ENCODE data around the gene GRIN3B.

GRIN3B gene

GRCh38 chr19:1009041-1009980 lies 9.1 kb downstream of the GRIN3B start:
- no peak for DNase-seq

- DNase-seq = no peak
Observed at GRCh38 chr19:1009981-1010538, 9.8 kb downstream of the GRIN3B start.

GRCh38 chr19:1010586-1011510 lies 10.6 kb downstream of the GRIN3B start:
- no peak for DNase-seq

- no peak for DNase-seq
Observed at GRCh38 chr19:1011831-1012333, 11.7 kb downstream of the GRIN3B start.

GRCh38 chr19:1012334-1012733 lies 12.1 kb downstream of the GRIN3B start:
- DNase-seq = no peak

GRCh38 chr19:1013218-1013617 lies 13.0 kb downstream of the GRIN3B start:
- DNase-seq = no peak

GRCh38 chr19:1014161-1015060 lies 14.2 kb downstream of the GRIN3B start:
- no peak for DNase-seq

GRCh38 chr19:1015061-1015781 lies 15.0 kb downstream of the GRIN3B start:
- DNase-seq = no peak

GRCh38 chr19:1015782-1016646 lies 15.8 kb downstream of the GRIN3B start:
- no peak for DNase-seq

- no peak for DNase-seq
Observed at GRCh38 chr19:1016647-1017114, 16.5 kb downstream of the GRIN3B start.

GRCh38 chr19:1017115-1017905 lies 17.1 kb downstream of the GRIN3B start:
- DNase-seq = no peak

- DNase-seq = no peak
Observed at GRCh38 chr19:1017906-1018305, 17.7 kb downstream of the GRIN3B start.

- DNase-seq = no peak
Observed at GRCh38 chr19:1018393-1018792, 18.2 kb downstream of the GRIN3B start.

- DNase-seq = no peak
Observed at GRCh38 chr19:1018932-1019615, 18.9 kb downstream of the GRIN3B start.

GRCh38 chr19:1019616-1019961 lies 19.4 kb downstream of the GRIN3B start:
- no peak for DNase-seq

GRCh38 chr19:1019980-1020867 lies 20.0 kb downstream of the GRIN3B start:
- peak; percentile 42 for DNase-seq

- DNase-seq = peak; percentile 98
Observed at GRCh38 chr19:1020868-1021425, 20.7 kb downstream of the GRIN3B start, which contains the start of gene TMEM259. TSS of gene TMEM259 (minus strand) at chr19:1021123. CDS start at chr19:1020996, 127 bp downstream.

Measured in inflammatory macrophage treated with lipopolysaccharide for 4 hours (primary cell).